Skin of body (tissue), 2 donors: ENCODE data around the gene CENPX. TPM values are rescaled to one million over a fixed set of nuclear protein-coding genes. Genes with fewer than 3 reads are reported as not detected.

ENCODE experiments used
- DNase-seq: peaks from one replicate; lab custom pipeline; 2025; lab: John Stamatoyannopoulos, UW
- total RNA-seq: library from RNA; depleted of rRNA; stranded (reverse); fragments of >200 nt; gene quantifications from one replicate; pipeline ENCODE4 v1.2.3, GENCODE V29; 2014

CENPX gene
- total RNA-seq, 1 donor from 2014 or later: 19.7 TPM

GRCh38 chr17:82012261-82012639 lies 10.4 kb downstream of the CENPX start:
- no peak for DNase-seq

GRCh38 chr17:82011617-82012187 lies 11.0 kb downstream of the CENPX start:
- DNase-seq: no peak

- DNase-seq: no peak
These were observed 11.8 kb downstream of the CENPX start for GRCh38 chr17:82010575-82011525.

- no peak for DNase-seq
These were observed 13.3 kb downstream of the CENPX start for GRCh38 chr17:82009413-82009812.

GRCh38 chr17:82008941-82009405 lies 13.7 kb downstream of the CENPX start:
- no peak for DNase-seq

GRCh38 chr17:82008258-82008940 lies 14.3 kb downstream of the CENPX start:
- no peak for DNase-seq

GRCh38 chr17:82007495-82008257 lies 15.0 kb downstream of the CENPX start:
- DNase-seq: no peak

- DNase-seq: no peak
These were observed 15.5 kb downstream of the CENPX start for GRCh38 chr17:82007228-82007494.

- DNase-seq: no peak
These were observed 16.0 kb downstream of the CENPX start for GRCh38 chr17:82006468-82007227.

GRCh38 chr17:82005701-82006348 lies 16.9 kb downstream of the CENPX start:
- DNase-seq: no peak

- no peak for DNase-seq
These were observed 17.9 kb downstream of the CENPX start for GRCh38 chr17:82004517-82005455.

- DNase-seq: no peak
These were observed 19.0 kb downstream of the CENPX start for GRCh38 chr17:82003411-82004381.

GRCh38 chr17:82001571-82002056 lies 21.1 kb downstream of the CENPX start:
- no peak for DNase-seq

GRCh38 chr17:82000803-82001570 lies 21.7 kb downstream of the CENPX start:
- DNase-seq: no peak

- DNase-seq: no peak
These were observed 22.5 kb downstream of the CENPX start for GRCh38 chr17:81999976-82000802.

GRCh38 chr17:81999587-81999975 lies 23.1 kb downstream of the CENPX start:
- no peak for DNase-seq
